Measurements from ENCODE around the gene CD177.

GRCh38 chr19:43372462-43372861 is 19.0 kb downstream of the CD177 start:
- TF ChIP-seq, protein P1, sequence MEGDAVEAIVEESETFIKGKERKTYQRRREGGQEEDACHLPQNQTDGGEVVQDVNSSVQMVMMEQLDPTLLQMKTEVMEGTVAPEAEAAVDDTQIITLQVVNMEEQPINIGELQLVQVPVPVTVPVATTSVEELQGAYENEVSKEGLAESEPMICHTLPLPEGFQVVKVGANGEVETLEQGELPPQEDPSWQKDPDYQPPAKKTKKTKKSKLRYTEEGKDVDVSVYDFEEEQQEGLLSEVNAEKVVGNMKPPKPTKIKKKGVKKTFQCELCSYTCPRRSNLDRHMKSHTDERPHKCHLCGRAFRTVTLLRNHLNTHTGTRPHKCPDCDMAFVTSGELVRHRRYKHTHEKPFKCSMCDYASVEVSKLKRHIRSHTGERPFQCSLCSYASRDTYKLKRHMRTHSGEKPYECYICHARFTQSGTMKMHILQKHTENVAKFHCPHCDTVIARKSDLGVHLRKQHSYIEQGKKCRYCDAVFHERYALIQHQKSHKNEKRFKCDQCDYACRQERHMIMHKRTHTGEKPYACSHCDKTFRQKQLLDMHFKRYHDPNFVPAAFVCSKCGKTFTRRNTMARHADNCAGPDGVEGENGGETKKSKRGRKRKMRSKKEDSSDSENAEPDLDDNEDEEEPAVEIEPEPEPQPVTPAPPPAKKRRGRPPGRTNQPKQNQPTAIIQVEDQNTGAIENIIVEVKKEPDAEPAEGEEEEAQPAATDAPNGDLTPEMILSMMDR (IDR thresholded peaks at IDR 0.05; ENCODE audit: low read depth, low read length): no peak
- TF ChIP-seq EZH2phosphoT487 (IDR thresholded peaks at IDR 0.05; ENCODE audit: low read depth): no peak

Data from OCI-LY3 (cell line).